Measurements from ENCODE around the gene THAP11.
A peak's percentile ranks its signal among the peaks of the same experiment; 100 is the strongest.

The THAP11 gene

DNA sequence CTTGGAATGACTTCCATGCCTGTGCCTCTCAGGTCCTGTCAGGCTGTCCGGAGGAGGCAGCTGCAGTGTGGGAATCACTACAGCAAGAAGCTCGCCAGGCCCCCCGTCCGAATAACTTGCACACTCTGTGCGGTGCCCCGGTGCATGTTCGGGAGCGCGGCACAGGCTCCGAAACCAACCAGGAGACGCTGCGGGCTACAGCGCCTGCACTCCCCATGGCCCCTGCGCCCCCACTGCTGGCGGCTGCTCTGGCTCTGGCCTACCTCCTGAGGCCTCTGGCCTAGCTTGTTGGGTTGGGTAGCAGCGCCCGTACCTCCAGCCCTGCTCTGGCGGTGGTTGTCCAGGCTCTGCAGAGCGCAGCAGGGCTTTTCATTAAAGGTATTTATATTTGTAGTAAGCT lies 43.9 kb downstream of the THAP11 start:
- DNase-seq = no peak

- DNase-seq = no peak
Observed at GRCh38 chr16:67886387-67886786, 44.3 kb downstream of the THAP11 start.

DNA sequence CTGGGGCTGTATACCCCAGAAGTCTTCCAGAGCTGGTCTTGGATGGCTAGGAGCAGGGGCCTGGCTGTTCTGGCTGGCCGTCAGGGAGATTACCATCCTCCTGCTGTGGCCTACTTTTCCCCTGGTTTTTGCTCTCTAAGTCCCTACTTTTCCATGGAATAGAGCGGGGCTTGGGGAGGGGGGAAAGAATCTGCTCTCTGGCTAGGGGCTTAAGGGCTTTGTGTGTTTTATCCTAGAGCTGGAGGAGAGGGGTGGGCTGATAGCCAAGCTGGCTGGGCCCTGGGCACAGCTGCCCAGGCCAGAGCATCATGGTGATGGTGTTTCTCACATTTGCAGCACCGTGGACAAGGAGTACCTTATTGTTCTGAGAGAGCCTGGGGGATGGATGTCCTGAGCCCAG lies 46.2 kb downstream of the THAP11 start:
- no peak for DNase-seq

DNA sequence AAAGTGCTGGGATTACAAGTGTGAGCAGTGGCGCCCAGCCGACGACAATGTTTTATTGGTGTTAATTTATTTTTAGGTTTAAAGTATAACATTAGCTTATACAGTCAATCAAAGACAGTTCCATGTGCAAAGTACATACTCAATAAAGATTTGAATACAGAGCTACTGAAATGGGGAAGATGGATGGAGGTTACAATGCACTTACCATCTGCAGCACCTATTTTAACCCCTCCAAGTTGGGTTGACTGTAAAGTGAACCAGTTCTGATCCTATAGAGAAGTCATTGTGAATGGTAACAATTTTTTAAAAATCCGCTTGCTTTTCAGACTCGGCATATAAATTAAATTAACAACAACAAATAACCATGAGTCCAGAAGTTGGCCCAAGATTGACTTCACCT lies 50.3 kb downstream of the THAP11 start:
- DNase-seq = no peak

- peak; percentile 95 for DNase-seq
Observed at GRCh38 chr16:67892899-67893742, 51.0 kb downstream of the THAP11 start, which contains the start of gene PSKH1. Gene PSKH1 (plus strand): TSS chr16:67893254. CDS start chr16:67908750, 15,496 bp downstream.
